ENCODE measurements around the gene VTA1. TPM values are rescaled to one million over a fixed set of nuclear protein-coding genes. Genes with fewer than 3 reads are reported as not detected.
A peak's percentile ranks its signal among the peaks of the same experiment; 100 is the strongest.

VTA1 gene
- total and polyA plus RNA-seq, 2 of the 4 experiments (the other 2 are of a cell fraction), result 60.9 to 120 TPM

- ATAC-seq (ENCODE audit: low read depth) (no peak), DNase-seq (peak; percentile 44)
- H4K5ac ChIP-seq (ENCODE audit: low read depth, low read length), result no peak overlapping the region
- H3K9ac ChIP-seq (ENCODE audit: low read depth, low read length), result no peak overlapping the region
- peaks cover 3% of the 10 kb centered on the region; the same call in 1 of the 2 replicates for H3K36me3 ChIP-seq (ENCODE audit: control insufficient read depth, insufficient read depth, low read length)
- H3K4me2 ChIP-seq (ENCODE audit: low read depth, low read length), result no peak overlapping the region; the same call in 1 of the 2 replicates
- H2AFZ ChIP-seq (replicated peaks; ENCODE audit: low read length, poor library complexity), result no peak overlapping the region
- no CpG with 5 or more reads among the region's 4 CpGs for WGBS, 2 experiments (ENCODE audit: extremely low coverage in 2 of 2, insufficient read length in 1 of 2)
- H2BK120ac ChIP-seq (ENCODE audit: low read depth, low read length), result no peak overlapping the region
- H2AK9ac ChIP-seq (replicated peaks; ENCODE audit: low read depth, low read length, poor library complexity), result no peak overlapping the region
- in situ Hi-C loops (cut with MboI; ENCODE audit: low sequenced_read_pairs), result no loop called here
- no peak overlapping the region for H3K18ac ChIP-seq (ENCODE audit: low read depth, low read length)
- H2BK20ac ChIP-seq (ENCODE audit: low read depth, low read length), result no peak overlapping the region
- no peak overlapping the region for H4K8ac ChIP-seq (ENCODE audit: low read depth in 2 of 2, low read length in 2 of 2)
- H3K27me3 ChIP-seq (ENCODE audit: control insufficient read depth, insufficient read depth, low read length), result no peaks in the 10 kb centered on the region
- H3K27ac ChIP-seq (ENCODE audit: insufficient read depth, low read length), result no peak overlapping the region
- no peak overlapping the region for H3K14ac ChIP-seq (replicated peaks; ENCODE audit: low read depth, low read length)
- intact Hi-C loops (cut with micrococcal nuclease), result no loop called here
- H3K23ac ChIP-seq (ENCODE audit: low read depth, low read length), result no peak overlapping the region
- no peak overlapping the region for H2BK15ac ChIP-seq (ENCODE audit: low read depth, low read length)
- TF ChIP-seq USF2 (IDR thresholded peaks at IDR 0.05; ENCODE audit: low read depth, low read length) (no peak), RAD21 (IDR thresholded peaks at IDR 0.05; ENCODE audit: low read length) (no peak), CEBPB (IDR thresholded peaks at IDR 0.05; ENCODE audit: low read depth, low read length) (no peak), MAFK (IDR thresholded peaks at IDR 0.05; ENCODE audit: low read depth, low read length) (no peak), MXI1 (IDR thresholded peaks at IDR 0.05; ENCODE audit: borderline replicate concordance, low read depth, low read length) (no peak), BHLHE40 (IDR thresholded peaks at IDR 0.05; ENCODE audit: low read depth, low read length) (no peak)
- no peak overlapping the region for H3K4ac ChIP-seq (ENCODE audit: low read depth, low read length)
- H3K9me3 ChIP-seq (ENCODE audit: control insufficient read depth, insufficient read depth, low read length), result no peaks in the 10 kb centered on the region
- dilution Hi-C loops (cut with HindIII; ENCODE audit: low sequenced_read_pairs, unreplicated experiment), result no loop called here
- peaks cover 2% of the 10 kb centered on the region; the same call in 1 of the 2 replicates for H3K9me1 ChIP-seq (ENCODE audit: insufficient read depth, low read length)
- ChIA-PET CTCF (interaction anchor here (1.1 to 1.5 kb wide), 2 partner anchors 12 to 49 kb away, joined by 4 to 10 read pairs; partner anchors contain the start of genes NMBR and VTA1), POLR2A (ENCODE audit: unreplicated experiment) (no interaction called here)
- peak overlapping the region; percentile 35 for H2BK5ac ChIP-seq (ENCODE audit: low read depth, low read length, poor library complexity, severe bottlenecking)
- H3K79me1 ChIP-seq (ENCODE audit: low read depth in 1 of 2, low read length in 2 of 2), result peaks cover 15 to 22% of the 10 kb centered on the region in 2 experiments
- H4K91ac ChIP-seq (ENCODE audit: insufficient read depth, low read depth, low read length), result no peak overlapping the region
- H3K4me3 ChIP-seq (ENCODE audit: insufficient read depth, low read depth, low read length), result no peak overlapping the region
- no peak overlapping the region for H2AK5ac ChIP-seq (ENCODE audit: low read depth, low read length)
- peaks cover 5% of the 10 kb centered on the region; the same call in 1 of the 2 replicates for H4K20me1 ChIP-seq (ENCODE audit: insufficient read depth, low read length)
- no peaks in the 10 kb centered on the region for H3K4me1 ChIP-seq (ENCODE audit: control insufficient read depth, insufficient read depth, low read length)
- H3K56ac ChIP-seq (ENCODE audit: extremely low read depth, insufficient read depth, low read length), result no peak overlapping the region
- BruUV-seq (replicated peaks), result no TSS peak
Observed at GRCh38 chr6:142195862-142196541, 48.9 kb downstream of the VTA1 start.

Data from IMR-90 (cell line).